ENCODE measurements around the gene REXO5. TPM values are rescaled to one million over a fixed set of nuclear protein-coding genes. Genes with fewer than 3 reads are reported as not detected.

REXO5 gene
- total and polyA plus RNA-seq, 2 donors (not counting 1 experiment from before 2014, with no cell fraction given): 0.42 to 1.3 TPM

DNA sequence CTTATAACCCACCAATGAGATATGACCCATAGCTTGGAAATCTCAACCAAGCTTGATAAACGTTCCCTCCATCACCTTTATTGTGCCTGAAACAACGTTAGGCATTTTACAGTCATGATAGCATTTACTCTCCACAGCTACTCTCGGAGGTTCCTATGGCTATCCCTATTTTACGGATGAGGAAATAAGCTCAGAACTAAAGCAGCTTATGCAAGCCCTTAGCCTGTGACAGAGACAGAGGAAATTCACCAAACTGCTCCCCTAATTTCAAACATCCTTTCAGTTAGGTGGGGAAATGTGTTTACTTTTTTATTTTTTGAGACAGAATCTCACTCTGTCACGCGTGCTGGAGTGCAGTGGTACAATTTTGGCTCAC is 75.2 kb downstream of the REXO5 start:
- peaks cover 0 to 2% of the 10 kb centered on the region in 2 experiments for H3K36me3 ChIP-seq (replicated peaks in 1 of 2; ENCODE audit: control extremely low read depth in 1 of 2, control insufficient read depth in 1 of 2, extremely low read depth in 1 of 2, insufficient read depth in 2 of 2, low read length in 1 of 2)
- ATAC-seq (ENCODE audit: low read depth): no peak
- H3K4me1 ChIP-seq (ENCODE audit: control insufficient read depth in 2 of 2, insufficient read depth in 2 of 2, low read length in 2 of 2): no peaks in the 10 kb centered on the region
- Mint-ChIP-seq H3K9me3 (ENCODE audit: insufficient read depth) (no peaks in the 10 kb centered on the region), H3K4me3 (no peak overlapping the region), H3K27ac (no peak overlapping the region), H3K27me3 (no peaks in the 10 kb centered on the region), H3K4me1 (peaks cover 6% of the 10 kb centered on the region)
- no peaks in the 10 kb centered on the region for H4K20me1 ChIP-seq (ENCODE audit: control insufficient read depth, insufficient read depth, low read length, poor library complexity, severe bottlenecking)
- no peak overlapping the region for H3K9ac ChIP-seq (ENCODE audit: low read length)
- no peak for DNase-seq
- WGBS (ENCODE audit: insufficient coverage): 94% methylated on average over 2 of the region's 6 CpGs
- CTCF ChIA-PET: interaction anchor here (1.2 kb wide), 1 partner anchor 33 kb away, joined by 3 read pairs; no protein-coding TSS in a partner anchor
- no peak overlapping the region for H3K4me2 ChIP-seq (replicated peaks; ENCODE audit: low read depth, low read length, poor library complexity, severe bottlenecking)
- intact Hi-C loops (cut with micrococcal nuclease): no loop called here
- POLR2A ChIA-PET: no interaction called here
- no peak overlapping the region for H3K27ac ChIP-seq (ENCODE audit: low read length in 2 of 2)
- no peak overlapping the region for H3K4me3 ChIP-seq (ENCODE audit: control extremely low read depth in 1 of 5, extremely low read depth in 1 of 5, insufficient read depth in 1 of 5, low read depth in 2 of 5, low read length in 4 of 5)
- no peak for TF ChIP-seq CTCF (IDR thresholded peaks at IDR 0.05)
- no peak overlapping the region for H2AFZ ChIP-seq (ENCODE audit: insufficient read depth, low read depth, low read length, poor library complexity, severe bottlenecking)
- no peaks in the 10 kb centered on the region for H3K9me3 ChIP-seq (ENCODE audit: control extremely low read depth in 1 of 3, control insufficient read depth in 2 of 3, insufficient read depth in 1 of 3, low read length in 2 of 3)
- H3K27me3 ChIP-seq (replicated peaks in 1 of 4; ENCODE audit: control extremely low read depth in 1 of 4, control insufficient read depth in 3 of 4, insufficient read depth in 4 of 4, low read length in 3 of 4): no peaks in the 10 kb centered on the region
- H3K79me2 ChIP-seq (ENCODE audit: control insufficient read depth, insufficient read depth, low read length): peaks cover 35% of the 10 kb centered on the region

GRCh38 chr16:20883554-20884239 is 77.4 kb downstream of the REXO5 start:
- intact Hi-C loops (cut with micrococcal nuclease): no loop called here
- TF ChIP-seq EZH2 (IDR thresholded peaks at IDR 0.05; ENCODE audit: borderline replicate concordance, insufficient read depth, low read depth, low read length, poor library complexity, severe bottlenecking): no peak
- no peak for TF ChIP-seq CTCF (IDR thresholded peaks at IDR 0.05)
- Mint-ChIP-seq H3K4me1 (peaks cover 6% of the 10 kb centered on the region), H3K27ac (no peak overlapping the region), H3K27me3 (no peaks in the 10 kb centered on the region), H3K4me3 (no peak overlapping the region), H3K9me3 (ENCODE audit: insufficient read depth) (no peaks in the 10 kb centered on the region)
- Histone ChIP-seq H2AFZ (ENCODE audit: insufficient read depth, low read depth, low read length, poor library complexity, severe bottlenecking) (no peak overlapping the region), H3K4me2 (replicated peaks; ENCODE audit: low read depth, low read length, poor library complexity, severe bottlenecking) (no peak overlapping the region), H3K27me3 (replicated peaks in 1 of 4; ENCODE audit: control extremely low read depth in 1 of 4, control insufficient read depth in 3 of 4, insufficient read depth in 4 of 4, low read length in 3 of 4) (no peaks in the 10 kb centered on the region), H3K4me1 (ENCODE audit: control insufficient read depth in 2 of 2, insufficient read depth in 2 of 2, low read length in 2 of 2) (no peaks in the 10 kb centered on the region), H4K20me1 (ENCODE audit: control insufficient read depth, insufficient read depth, low read length, poor library complexity, severe bottlenecking) (no peaks in the 10 kb centered on the region), H3K36me3 (replicated peaks in 1 of 2; ENCODE audit: control extremely low read depth in 1 of 2, control insufficient read depth in 1 of 2, extremely low read depth in 1 of 2, insufficient read depth in 2 of 2, low read length in 1 of 2) (peaks cover 0 to 2% of the 10 kb centered on the region in 2 experiments), H3K27ac (ENCODE audit: low read length in 2 of 2) (no peak overlapping the region), H3K79me2 (ENCODE audit: control insufficient read depth, insufficient read depth, low read length) (peaks cover 36% of the 10 kb centered on the region), H3K9me3 (ENCODE audit: control extremely low read depth in 1 of 3, control insufficient read depth in 2 of 3, insufficient read depth in 1 of 3, low read length in 2 of 3) (no peaks in the 10 kb centered on the region), H3K9ac (ENCODE audit: low read length) (no peak overlapping the region), H3K4me3 (ENCODE audit: control extremely low read depth in 1 of 5, extremely low read depth in 1 of 5, insufficient read depth in 1 of 5, low read depth in 2 of 5, low read length in 4 of 5) (no peak overlapping the region)
- WGBS (ENCODE audit: insufficient coverage): no CpG with 5 or more reads among the region's 5 CpGs
- no peak for ATAC-seq (ENCODE audit: low read depth)
- POLR2A ChIA-PET: no interaction called here
- DNase-seq: no peak
- CTCF ChIA-PET: no interaction called here

All from B cell (primary cell).